HG03159 (cell line): Measurements from ENCODE around the gene ACD.
"Not testable (repeated sequence)": the region's sequence is repeated elsewhere in the genome, so short reads cannot be mapped to it uniquely, and the experiment has no call there.

ENCODE experiments used
- ATAC-seq: cut with Tn5 transposase; IDR thresholded peaks from one replicate; pipeline ENCODE4 v1.9.1; 2021; ENCODE audit warnings: mild to moderate bottlenecking, moderate library complexity; ENCODE audit not compliant: unreplicated experiment

ACD gene

DNA sequence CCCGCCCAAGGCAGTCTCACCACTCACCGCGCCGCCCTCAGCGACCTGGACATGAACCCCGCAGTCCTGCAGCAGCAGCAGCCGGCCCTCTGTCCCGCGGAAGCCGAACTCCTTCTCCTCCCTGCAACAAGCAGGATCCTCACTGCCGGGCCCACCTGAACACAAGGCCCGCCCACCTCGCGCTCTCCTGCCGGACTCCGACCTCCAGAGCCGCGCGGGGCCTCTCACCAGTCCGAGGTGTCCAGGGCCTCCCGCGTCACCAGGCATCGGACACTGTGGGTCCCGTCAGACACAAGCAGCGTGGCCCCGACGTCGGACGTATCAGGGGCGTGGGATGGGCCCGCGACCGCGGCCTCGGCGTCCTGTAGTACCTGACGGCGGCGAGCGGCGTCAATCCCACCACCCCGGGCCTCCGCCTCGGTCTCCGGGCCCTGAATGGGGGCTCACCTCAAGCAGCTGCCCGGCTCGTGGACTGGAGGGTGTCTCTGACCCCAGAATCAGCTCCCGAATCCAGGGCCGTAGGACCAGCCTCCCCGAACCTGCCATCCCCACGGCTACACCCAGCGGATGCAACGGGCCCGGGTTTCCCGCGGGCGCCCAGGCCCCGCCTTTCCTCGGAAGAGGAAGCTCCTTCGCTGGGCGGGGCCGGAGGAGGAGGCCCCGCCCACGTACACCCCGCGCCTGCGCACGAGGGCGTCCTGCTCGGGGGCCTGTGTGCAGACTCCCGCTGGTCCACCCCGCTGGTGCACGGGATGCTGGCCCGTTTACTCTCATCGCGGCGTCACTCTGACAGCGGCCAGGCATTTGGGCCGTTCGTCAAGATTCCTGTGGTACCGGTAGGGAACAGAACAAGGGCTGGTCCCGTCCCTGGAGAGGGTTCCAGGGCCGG, at the start of gene ACD:
TSS of gene ACD (minus strand) at position 586 of the 889 bp plus-strand sequence. CDS start at position 546, 40 bp downstream.
- ATAC-seq: peak; percentile 51

DNA sequence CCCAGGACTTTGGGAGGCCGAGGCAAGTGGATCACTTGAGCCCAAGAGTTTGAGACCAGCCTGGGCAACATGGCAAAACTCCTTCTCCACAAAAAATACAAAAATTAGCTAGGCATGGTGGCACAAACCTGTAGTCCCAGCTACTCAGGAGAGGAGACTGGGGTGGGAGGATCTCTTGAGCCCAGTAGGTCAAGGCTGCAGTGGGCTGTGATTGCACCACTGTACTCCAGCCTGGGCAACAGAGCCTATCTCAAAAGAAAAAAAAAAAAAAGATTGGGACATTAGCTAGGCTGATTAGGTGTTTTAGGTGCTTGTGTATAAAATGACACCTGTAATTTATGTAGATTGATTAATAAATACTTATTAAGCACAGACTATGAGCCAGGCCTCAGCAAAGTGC, 49.0 kb upstream of the ACD start:
- ATAC-seq: no peak

DNA sequence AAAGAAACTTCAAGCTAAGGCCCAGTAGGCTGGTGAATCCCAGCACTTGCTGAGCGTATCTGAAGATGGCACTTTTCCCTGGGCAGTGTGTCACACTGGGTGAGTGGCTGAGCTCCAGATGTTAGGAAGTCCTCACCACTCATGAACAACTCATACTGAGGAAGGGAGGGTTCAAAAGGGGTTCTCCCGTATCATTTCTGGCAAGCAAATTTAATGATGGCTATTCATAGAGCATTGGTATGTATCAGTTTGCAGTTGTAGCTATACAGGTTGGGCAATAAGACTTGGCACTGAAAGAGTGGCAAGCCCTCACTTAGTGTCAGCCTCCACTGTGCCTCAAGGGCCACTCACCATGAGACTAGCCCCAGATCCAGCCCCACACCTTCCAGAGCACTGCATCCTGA, 48.3 kb upstream of the ACD start:
- ATAC-seq: no peak

DNA sequence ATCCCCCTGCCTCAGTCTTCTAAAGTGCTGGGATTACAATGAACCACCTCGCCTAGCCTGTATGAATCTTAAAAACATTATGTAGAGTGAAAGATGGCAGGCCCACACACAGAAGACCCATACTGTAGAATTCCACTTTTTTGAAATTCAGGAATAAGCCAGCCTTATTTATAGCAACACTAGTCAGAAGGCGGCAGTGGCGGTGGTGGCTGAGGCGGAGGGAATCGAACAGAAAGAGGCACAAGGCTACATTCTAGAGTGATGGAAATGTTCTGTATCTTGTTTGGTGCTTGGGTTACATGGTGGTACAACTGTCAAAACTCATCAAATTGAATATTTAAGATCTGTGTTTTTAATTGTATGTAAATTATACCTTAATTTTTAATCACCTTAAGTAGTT, 47.7 kb upstream of the ACD start:
- ATAC-seq: no peak

DNA sequence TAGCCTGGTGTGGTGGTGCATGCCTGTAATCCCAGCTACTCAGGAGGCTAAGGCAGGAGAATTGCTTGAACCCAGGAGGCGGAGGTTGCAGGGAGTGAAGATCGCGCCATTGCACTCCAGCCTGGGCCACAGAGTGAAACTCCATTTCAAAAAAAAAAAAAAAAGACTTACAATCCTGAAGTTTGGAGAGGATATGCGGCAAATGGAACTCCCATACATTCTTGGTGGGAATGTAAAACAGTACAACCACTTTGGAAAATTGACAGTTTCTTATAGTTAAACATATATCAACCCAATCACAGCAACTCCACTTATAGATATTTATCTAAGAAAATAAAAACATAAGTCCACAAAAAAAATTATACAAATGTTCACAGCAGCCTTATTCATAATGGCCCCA, 47.1 kb upstream of the ACD start:
- ATAC-seq: no peak

DNA sequence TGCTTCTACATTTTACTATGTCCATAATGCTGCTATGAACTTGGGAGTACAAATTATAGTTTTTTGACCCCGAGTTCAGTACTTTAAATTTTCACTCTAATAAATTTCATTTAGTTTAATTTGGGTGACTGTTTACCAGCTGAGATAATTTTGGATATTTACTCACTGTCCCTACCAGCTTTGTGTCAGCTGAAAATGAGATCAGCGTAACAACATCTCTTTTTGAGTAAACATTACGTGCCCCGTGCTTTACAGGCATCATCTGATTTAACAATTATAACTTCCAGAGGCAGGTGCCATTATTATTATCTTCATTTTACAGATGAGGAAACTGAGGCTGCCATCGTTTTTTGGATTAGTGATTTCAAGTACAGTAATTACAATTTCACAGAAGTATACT, 44.0 kb upstream of the ACD start:
- no peak for ATAC-seq

DNA sequence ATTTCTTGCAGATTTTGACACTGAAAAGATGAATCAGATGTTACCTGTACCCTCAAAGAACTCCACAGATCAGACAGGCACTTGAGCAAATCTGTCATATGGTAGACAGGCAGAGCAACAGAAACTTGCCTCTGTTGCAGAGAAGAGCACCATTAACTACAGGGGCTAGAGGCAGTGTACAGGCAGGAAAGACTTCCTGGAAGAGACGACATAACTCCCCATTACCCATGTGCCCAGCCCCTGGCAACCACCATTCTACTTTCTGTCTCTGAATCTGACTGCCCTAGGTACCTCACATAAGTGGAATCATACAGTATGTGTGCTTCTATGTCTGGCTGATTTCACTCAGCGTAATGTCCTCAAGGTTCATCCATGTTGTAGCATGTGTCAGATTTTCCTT, 43.6 kb upstream of the ACD start:
- ATAC-seq: no peak

DNA sequence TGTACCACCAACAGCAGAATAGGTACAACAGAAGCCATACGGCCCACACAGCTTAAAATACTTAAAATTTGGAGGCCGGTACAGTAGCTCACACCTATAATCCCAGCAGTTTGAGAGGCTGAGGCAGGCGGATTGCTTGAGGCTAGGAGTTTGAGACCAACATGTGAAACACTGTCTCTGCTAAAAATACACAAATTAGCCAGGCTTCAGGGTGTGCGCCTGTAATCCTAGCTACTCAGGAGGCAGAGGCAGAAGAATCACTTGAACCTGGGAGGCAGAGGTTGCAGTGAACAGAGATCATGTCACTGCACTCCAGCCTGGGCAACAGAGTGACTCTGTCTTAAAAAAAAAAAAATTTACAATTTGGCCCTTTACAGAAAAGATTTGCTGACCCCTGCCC, 42.1 kb upstream of the ACD start:
- no peak for ATAC-seq

DNA sequence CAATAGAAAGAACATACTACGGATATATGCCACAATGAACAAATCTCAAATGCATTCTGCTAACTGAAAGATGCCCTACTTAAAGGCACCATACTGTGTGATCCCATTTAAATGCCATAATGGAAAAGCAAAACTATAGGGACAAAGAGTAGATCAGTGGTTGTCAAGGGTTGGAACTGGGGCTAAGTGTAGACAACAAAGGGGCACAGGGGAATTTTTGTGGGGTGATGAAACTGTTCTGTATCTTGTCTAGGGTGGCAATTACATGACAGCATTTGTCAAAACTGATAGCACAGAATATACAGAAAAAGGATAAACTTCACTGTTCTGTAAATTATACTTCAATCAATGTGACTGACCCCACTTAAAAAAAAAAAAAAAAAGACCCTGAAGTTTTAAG, 41.4 kb upstream of the ACD start:
- no peak for ATAC-seq

DNA sequence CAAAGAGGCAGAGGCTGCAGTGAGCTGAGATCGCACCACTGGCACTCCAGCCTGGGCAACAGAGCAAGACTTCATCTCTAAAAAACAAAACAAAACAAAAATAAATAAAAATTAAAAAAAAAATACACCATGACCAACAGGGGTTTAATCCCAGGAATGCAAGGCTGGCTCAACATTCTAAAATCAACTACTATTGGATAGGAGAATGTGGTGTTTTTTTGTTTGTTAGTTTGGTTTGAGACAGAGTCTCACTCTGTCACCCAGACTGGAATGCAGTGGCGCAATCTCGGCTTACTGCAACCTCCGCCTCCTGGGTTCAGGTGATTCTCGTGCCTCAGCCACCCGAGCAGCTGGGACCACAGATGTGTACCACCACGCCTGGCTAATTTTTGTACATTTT, 39.2 kb upstream of the ACD start:
- ATAC-seq: no peak

DNA sequence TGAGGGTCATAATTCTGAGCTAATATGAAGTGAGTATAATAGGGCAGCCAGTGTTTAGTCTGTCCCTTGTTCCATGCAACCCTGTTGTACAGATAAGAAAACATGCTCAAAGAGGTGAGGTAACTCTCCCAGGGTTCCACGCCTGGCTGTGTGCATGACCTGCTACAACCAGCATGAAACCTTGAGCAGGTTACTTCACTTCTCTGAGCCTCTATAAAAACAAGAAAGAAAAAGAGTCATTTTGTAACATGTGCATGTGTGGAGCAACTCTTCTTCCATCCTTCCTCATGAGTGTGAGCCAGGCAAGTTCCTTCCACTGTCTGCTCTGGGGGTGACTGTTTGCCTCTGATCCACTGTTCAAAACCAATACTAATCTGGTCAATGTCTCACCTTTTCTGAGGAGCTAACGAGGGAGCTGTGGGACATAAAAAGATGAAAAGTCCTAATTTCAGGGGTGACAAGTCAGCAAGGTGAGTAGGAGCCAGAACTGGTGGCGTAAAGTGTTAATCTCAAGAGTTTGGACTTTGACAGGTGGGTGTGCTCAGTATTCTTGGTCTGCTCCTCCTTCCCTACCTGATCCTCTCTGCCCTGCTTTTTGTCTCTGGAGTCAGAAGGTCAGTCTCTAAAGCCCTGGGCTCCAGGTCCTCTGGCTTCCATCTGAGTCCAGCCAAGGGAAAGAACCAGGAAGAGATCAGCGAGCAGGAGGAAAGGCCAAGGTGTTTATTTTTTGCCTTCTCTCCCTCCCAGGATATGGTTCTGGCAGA, 37.5 kb upstream of the ACD start:
- no peak for ATAC-seq

DNA sequence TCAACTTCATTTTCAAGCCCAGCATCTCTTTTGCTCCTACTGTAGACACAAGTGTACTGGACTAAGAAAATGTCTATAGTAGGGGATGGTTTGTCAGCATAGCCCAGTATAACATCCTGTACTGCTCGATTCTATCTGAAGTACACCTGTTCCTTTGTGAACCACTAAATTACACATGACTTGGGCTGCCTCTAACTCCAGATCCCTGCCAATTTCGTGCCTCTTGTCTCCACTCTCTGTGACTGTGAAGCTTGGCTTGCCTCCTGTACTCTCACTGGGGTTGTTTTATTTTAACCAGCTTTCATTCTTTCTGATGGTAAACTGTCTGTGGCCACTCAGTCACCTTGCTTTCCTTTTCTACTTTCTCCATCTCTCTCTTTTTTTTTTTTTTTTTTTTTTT, 34.6 kb upstream of the ACD start:
- ATAC-seq: no peak

DNA sequence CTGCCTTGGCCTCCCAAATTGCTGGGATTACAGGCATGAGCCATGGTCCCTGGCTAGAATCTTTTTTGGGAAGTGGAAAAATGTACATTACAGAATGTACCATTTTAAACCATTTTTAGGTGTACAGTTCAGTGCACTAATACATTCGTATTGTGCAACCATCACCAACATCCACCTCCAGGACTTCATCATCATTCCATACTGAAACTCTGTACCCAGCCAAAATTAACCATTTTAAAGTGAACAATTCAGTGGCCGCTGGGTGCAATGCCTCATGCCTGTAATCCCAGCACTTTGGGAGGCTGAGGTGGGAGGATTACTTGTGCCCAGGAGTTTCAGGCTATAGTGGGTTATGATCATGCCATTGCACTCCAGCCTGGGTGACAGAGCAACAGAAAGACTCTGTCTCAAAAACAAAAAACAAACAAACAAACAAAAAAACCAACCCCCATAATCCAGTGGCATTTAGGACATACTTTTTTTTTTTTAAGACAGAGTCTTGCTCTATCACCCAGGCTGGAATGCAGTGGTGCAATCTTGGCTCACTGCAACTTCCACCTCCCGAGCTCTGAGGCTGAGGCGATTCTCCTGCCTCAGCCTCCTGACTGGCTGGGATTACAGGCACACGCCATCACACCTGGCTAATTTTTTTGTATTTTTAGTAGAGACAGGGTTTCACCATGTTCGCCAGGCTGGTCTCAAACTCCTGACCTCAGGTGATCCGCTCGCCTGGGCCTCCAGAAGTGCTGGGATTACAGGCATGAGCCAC, 33.6 kb upstream of the ACD start:
- not testable (repeated sequence) for ATAC-seq

DNA sequence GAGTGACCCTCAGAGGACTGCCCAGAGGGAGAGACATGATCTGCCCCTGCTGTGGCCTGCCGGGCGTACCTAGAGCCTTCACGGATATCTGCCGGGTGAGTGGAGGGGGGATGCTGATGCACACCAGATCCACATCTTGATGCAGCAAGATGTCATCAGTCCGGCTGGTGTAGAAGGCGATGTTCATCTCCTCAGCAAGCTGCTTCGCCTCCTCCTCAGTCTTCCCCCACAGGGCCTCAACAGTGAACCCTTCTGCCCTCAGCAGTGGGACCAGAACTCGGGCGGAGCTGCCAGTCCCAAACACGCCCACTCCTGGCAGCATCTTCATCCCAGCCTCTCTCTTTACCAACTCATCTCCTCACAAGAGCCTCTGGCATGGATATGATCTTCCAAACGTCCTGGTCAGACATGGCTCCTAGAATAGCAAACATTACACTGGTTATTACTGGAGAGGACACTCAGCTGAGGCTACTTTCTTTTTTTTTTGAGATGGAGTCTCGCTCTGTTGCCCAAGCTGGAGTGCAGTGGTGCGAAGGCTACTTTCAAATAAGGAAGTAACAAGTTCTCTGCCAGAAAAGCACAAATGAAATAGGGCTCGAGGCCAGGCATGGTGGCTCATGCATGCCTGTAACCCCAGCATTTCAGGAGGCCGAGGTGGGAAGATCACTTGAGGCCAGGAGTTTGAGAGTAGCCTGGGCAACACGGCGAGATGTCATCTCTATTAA, 25.5 kb upstream of the ACD start:
- no peak for ATAC-seq

DNA sequence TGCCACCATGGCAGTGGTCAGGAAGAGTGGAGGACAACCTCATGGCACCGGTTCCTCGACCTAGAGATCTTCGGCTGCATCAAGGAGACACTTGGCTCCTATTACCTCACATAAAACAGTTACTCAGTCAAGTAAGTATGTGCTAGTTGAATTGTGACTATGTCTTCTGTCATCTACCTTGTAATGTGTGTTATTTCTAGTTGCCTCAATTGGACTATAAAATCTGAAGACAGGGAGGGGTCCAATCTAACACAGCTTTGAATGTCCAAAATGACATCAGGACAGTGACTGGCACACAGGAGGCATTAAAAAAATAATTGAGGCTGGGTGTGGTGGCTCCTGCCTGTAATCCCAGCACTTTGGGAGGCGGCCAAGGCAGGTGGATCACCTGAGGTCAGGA, 23.7 kb upstream of the ACD start:
- ATAC-seq: no peak

DNA sequence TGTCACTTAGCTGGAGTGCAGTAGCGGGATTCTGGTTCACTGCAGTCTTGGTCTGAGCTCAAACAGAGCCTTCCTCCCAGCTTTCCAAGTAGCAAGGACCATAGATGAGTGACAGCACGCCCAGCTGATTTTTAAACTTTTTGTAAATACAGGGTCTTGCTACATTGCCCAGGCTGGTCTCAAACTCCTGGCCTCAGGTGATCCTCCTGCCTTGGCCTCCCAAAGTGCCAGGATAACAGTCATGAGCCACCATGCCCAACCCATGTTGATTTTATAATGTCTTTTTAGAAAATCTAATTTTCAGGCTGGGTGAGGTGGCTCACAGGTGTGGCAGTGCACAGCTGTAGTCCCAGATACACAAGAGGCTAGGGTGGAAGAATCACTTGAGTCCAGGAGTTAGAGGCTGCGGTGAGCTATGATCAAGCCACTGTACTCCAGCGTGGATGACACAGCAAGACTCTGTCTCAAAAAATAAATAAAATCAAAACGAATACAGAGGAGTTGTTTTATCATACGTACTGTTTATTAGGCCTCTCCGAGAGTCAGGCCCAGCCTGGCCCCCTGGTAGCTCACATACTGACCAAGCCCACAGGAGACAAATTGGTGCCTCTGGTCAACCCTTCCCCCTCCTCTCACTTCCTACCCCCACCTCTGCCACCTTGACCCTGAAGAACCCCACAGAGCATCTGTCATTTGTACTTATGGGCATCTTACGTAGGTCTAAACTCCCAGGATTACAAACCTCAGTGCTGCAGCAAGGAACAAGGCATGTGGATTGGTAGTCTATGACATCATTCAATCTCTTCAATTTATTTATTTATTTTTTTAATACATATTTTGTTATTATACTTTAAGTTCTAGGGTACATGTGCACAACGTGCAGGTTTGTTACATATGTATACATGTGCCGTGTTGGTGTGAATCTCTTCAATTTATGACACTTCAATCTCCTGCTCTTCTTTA, 20.2 kb upstream of the ACD start:
- no peak for ATAC-seq

DNA sequence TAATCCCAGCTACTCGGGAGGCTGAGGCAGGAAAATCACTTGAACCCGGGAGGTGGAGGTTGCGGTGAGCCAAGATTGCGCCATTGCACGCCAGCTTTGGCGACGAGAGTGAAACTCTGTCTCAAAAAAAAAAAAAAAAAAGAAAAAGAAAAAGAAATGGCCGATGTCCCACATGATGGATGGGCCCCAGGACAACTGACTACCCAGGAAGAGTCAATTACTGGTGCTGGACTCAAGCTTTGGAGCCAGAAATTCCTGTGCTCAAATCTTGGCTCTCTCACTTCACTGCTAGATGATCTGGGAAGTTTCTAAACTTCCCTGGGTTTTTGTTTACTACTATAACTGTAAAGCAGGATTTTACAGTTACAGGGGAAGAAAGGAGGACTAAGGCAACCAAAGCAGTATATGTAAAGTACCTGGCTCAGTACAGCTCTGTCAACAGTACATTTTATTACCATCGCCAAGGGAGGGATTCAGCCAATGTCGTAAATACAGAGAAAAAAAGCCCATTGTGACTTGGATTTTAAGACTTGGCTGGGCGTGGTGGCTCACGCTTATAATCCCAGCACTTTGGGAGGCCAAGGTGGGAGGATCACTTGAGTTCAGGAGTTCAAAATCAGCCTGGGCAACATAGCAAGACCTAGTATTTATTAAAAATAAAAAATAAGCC, 18.4 kb upstream of the ACD start:
- ATAC-seq: no peak

DNA sequence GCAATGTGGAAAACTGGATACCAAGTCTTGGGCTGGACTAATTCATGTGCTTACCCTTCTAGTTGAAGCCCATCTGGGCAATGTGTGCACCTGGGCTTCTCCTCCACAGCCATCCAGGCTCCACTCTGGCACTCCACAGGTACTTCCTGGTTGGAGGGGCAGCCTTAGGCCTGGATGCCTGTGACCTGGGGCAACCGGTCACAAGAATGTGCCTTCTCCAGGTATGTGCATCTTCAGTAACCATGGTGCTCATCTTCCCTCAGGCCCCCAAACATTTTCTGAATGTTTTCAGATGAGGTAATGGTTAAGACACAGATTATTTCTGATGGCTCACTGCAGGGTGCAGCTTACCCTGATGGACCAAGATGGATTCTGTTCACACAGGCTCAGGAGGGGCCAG, 17.7 kb upstream of the ACD start:
- ATAC-seq: no peak

DNA sequence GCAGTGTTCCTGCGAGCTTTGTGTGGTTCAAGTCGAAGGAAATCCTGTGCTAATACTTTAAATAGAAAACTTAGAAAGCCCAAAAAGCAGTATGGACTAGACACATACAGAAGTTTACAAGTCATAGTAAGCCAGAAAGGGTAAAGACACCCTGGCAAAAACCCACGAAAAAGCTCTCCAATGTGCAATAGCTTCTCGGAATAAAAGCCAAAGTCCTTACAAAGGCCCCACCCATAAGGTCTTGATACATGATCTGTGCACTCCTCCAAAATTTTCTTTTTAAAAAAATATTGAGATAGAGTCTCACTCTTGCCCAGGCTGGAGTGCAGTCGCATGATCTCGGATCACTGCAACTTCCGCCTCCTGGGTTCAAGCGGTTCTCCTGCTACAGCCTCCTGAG, 16.9 kb upstream of the ACD start:
- no peak for ATAC-seq
